Adrenal gland (tissue), 12 donors: ENCODE measurements around the gene HIVEP3. TPM values are rescaled to one million over a fixed set of nuclear protein-coding genes. Genes with fewer than 3 reads are reported as not detected.

Source experiments
- DNase-seq, 7 donors: peaks; one replicate each; pipeline ENCODE4 v3.0.0-alpha.2; 2019 to 2020
- H3K27ac ChIP-seq, 5 donors: fragments of 200-600 bp; sonication (generic) in 4 of 5; 1 replicate in 3 of 5; 2 replicates in 2 of 5; pipeline versions ENCODE4 v1.5.1 to v1.8.0; 2016 to 2020; ENCODE audit warnings: mild to moderate bottlenecking in 1 of 5
- H3K27me3 ChIP-seq: fragments of 200-600 bp; 2 replicates; pipeline ENCODE4 v1.8.0; 2021
- H3K36me3 ChIP-seq, 2 donors: fragments of 200-600 bp; replicated peaks in 1 of 2; 1 replicate in 1 of 2; 2 replicates in 1 of 2; pipeline versions ENCODE4 v1.5.1 to v1.8.0; 2018 to 2022
- H3K4me1 ChIP-seq, 2 donors: fragments of 200-600 bp; replicated peaks in 1 of 2; 1 replicate in 1 of 2; 2 replicates in 1 of 2; pipeline versions ENCODE4 v1.5.1 to v1.8.0; 2018 to 2021
- H3K4me3 ChIP-seq, 4 donors: fragments of 200-600 bp; sonication (generic) in 3 of 4; one replicate each; pipeline ENCODE4 v1.5.1; 2016 to 2018
- H3K9me3 ChIP-seq, 3 donors: fragments of 200-600 bp; sonication (generic) in 1 of 3; replicated peaks in 1 of 3; 1 replicate in 2 of 3; 2 replicates in 1 of 3; pipeline versions ENCODE4 v1.5.1 to v1.8.0; 2016 to 2021
- CTCF ChIP-seq, 6 experiments: fragments of 450-650 bp in 4 of 6; fragments of 200-600 bp in 2 of 6; sonication (generic) in 1 of 6; IDR thresholded peaks; 1 replicate in 5 of 6; 2 replicates in 1 of 6; pipeline versions ENCODE4 v1.5.1 to v1.8.0; 2016 to 2021; ENCODE audit warnings: antibody characterized with exemption in 6 of 6, mild to moderate bottlenecking in 2 of 6, moderate library complexity in 1 of 6
- POLR2A ChIP-seq, 2 donors: fragments of 450-650 bp; IDR thresholded peaks; one replicate each; pipeline ENCODE4 v1.6.1; 2017; ENCODE audit warnings: antibody characterized with exemption in 2 of 2, mild to moderate bottlenecking in 2 of 2, moderate library complexity in 1 of 2
- WGBS, 4 donors: extraction: QIAGEN DNeasy Blood & Tissue Kit in 2 of 4; methylation state at CpG; one replicate each; pipeline versions ENCODE4 v1.1.5 to v1.1.7; 2013 to 2017; 5-methylcytosine and 5-hydroxymethylcytosine counted together
- intact Hi-C, 2 donors: fragments of 100-400 bp; cut with DNase I; formaldehyde crosslinking; loops; one replicate each; pipeline versions ENCODE4 v1.14.1 to v1.15.0; 2022 to 2023
- polyA plus RNA-seq, 3 donors: library from polyadenylated mRNA; stranded (reverse); fragments of 200-250 nt in 2 of 3; fragments of 350-450 nt in 1 of 3; fragmentation: Illumina TruSeq in 1 of 3; extraction: RNeasy Lipid Tissue Mini Kit (QIAGEN cat#74804) in 1 of 3; gene quantifications; one replicate each; pipeline ENCODE4 v1.2.3, GENCODE V29; 2013 to 2014
- total RNA-seq, 9 donors: library from RNA; depleted of rRNA in 4 of 9; stranded (reverse); fragments of >200 nt in 4 of 9; fragments of 120-200 nt in 1 of 9; fragmentation: NEBNext Ultra II Directional in 1 of 9; extraction: Animal tissue kit (Norgen Biotek cat#: 25700) in 1 of 9; gene quantifications; one replicate each; pipeline versions ENCODE4 v1.1.0 to v1.2.4, GENCODE V29; 2013 to 2023
- donor health status: healthy with polysubstance abuse.
- donor health status: Bipolar disorder and iron deficiency.
- donor health status: DM: yes; HTN: yes; CAD: no.
- donor health status: DM: no; HTN: no; CAD: no.
- donor health status: DM: no; HTN: no; CAD: no.
- donor health status: DM: yes; HTN: yes; CAD: no.

Gene HIVEP3
- total and polyA plus RNA-seq, 12 donors, result 3.2 to 7.7 (median 7.0) TPM

DNA sequence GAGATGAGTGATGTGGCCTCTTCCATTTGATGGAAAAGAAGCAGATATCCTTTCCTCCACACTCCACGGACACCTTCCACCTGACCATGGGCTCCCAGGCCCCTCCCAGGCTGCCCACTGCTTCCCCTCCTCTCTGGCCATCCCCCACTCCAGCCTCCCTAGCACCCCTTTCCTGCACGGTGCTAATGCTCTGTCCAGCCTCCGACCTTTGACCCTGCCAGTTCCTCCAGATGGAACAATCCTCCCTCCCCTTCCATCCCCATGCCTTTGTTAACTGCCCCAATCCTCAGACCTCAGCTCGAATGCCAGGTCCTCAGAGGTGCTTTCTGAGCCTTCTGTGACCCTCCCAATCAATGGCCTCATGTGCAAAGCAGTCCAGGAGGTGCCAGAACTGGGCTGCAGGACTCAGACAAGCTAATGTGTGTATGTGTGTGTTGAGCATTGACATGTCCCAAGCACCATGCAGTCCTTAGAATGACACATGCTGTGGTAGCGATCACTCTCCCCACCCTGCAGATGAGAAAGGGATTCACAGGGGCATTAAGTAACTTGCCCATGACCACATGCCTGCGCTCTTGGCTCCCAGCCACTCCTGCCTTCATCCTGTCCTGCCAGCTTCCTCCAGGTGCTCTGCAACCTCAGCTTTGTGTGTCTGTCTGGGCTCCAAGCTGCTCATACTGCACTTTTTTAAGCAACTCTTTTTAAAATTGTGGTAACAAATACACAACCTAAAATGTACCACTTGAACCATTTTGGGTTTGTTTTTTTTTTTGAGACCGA, 370.8 kb downstream of the HIVEP3 start:
- H3K4me3 ChIP-seq, result no peak overlapping the region
- no peaks in the 10 kb centered on the region for H3K4me1 ChIP-seq
- H3K9me3 ChIP-seq, result no peaks in the 10 kb centered on the region
- no peak for TF ChIP-seq CTCF (IDR thresholded peaks at IDR 0.05)
- TF ChIP-seq POLR2A (IDR thresholded peaks at IDR 0.05), result no peak
- DNase-seq, result no peak
- no peaks in the 10 kb centered on the region for H3K27me3 ChIP-seq
- H3K36me3 ChIP-seq, result no peaks in the 10 kb centered on the region
- 79 to 89% (median 87%) methylated on average over 6 to 7 of the region's 7 CpGs for WGBS, 4 donors
- no peak overlapping the region for H3K27ac ChIP-seq
- intact Hi-C loops, result no loop called here

- Histone ChIP-seq H3K9me3 (no peaks in the 10 kb centered on the region), H3K27ac (no peak overlapping the region), H3K4me1 (no peaks in the 10 kb centered on the region), H3K4me3 (no peak overlapping the region), H3K36me3 (no peaks in the 10 kb centered on the region), H3K27me3 (no peaks in the 10 kb centered on the region)
- WGBS, 4 donors, result 88 to 96% (median 92%) methylated on average over 6 of the region's 6 CpGs
- DNase-seq, result no peak
- intact Hi-C loops, result no loop called here
- no peak for TF ChIP-seq CTCF (IDR thresholded peaks at IDR 0.05)
- TF ChIP-seq POLR2A (IDR thresholded peaks at IDR 0.05), result no peak
These were observed 371.4 kb downstream of the HIVEP3 start for GRCh38 chr1:41547336-41547735.

GRCh38 chr1:41546833-41547135, 371.9 kb downstream of the HIVEP3 start:
- Histone ChIP-seq H3K9me3 (no peaks in the 10 kb centered on the region), H3K4me3 (no peak overlapping the region), H3K36me3 (no peaks in the 10 kb centered on the region), H3K27ac (no peak overlapping the region), H3K4me1 (no peaks in the 10 kb centered on the region), H3K27me3 (no peaks in the 10 kb centered on the region)
- TF ChIP-seq POLR2A (IDR thresholded peaks at IDR 0.05) (no peak), CTCF (IDR thresholded peaks at IDR 0.05) (no peak)
- DNase-seq, result no peak
- WGBS, 4 donors, result 75 to 93% (median 86%) methylated on average over 1 to 3 of the region's 3 CpGs
- intact Hi-C loops, result no loop called here

DNA sequence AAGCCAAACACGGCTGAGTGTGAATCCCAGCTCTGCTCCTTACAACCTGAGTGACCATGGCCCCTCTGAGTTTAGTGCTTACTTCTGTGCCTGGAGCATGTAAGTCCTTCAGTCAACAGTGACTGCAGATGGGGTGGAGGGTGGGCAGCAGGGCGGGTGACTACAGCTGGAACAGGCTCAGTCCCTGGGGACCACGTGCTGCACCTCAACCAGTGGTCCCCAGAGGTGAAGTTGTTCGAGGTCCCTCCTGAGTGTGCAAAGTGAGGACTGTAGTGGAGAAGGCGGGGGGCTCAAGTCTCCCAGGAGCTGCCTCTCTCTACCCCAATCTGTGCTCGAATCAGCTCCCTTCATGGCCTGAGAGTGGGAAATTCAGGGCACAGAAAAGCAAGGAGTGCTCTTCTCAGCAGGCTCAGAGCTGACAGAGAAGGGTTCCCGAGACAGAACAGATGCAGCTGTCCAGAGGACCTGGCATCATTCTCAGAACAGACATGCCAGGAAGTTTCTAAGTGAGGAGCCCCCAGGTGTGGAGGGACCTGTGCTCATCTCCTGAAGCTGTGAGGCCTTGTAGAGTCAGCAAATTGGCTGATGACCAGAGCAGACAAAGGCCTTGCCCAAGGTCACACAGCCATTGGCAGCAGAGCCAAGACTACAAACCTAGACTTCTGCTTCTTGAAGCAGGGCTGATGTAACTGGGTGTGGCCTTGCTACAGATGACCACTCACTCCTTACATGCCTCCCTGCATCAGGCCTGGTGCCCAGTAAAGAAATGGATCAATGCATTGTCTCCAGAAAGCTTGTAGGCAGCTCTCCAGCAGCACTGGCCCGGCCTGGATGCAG, 372.5 kb downstream of the HIVEP3 start:
- Histone ChIP-seq H3K27ac (no peak overlapping the region), H3K9me3 (no peaks in the 10 kb centered on the region), H3K36me3 (no peaks in the 10 kb centered on the region), H3K27me3 (no peaks in the 10 kb centered on the region), H3K4me3 (no peak overlapping the region), H3K4me1 (no peaks in the 10 kb centered on the region)
- TF ChIP-seq CTCF (IDR thresholded peaks at IDR 0.05) (no peak), POLR2A (IDR thresholded peaks at IDR 0.05) (no peak)
- WGBS, 4 donors, result 87 to 93% (median 90%) methylated on average over 5 to 8 of the region's 8 CpGs
- no peak for DNase-seq
- intact Hi-C loops, result no loop called here
